ENCODE results near the gene SMURF2.

Gene SMURF2

GRCh38 chr17:64533784-64534183 is 128.3 kb downstream of the SMURF2 start:
- no peak for DNase-seq

GRCh38 chr17:64532409-64532808 is 129.7 kb downstream of the SMURF2 start:
- DNase-seq: no peak

GRCh38 chr17:64531955-64532371 is 130.1 kb downstream of the SMURF2 start:
- DNase-seq: no peak

GRCh38 chr17:64529221-64529620 is 132.9 kb downstream of the SMURF2 start:
- DNase-seq: no peak

- no peak for DNase-seq
These were observed 134.2 kb downstream of the SMURF2 start for GRCh38 chr17:64527914-64528313.

GRCh38 chr17:64520359-64520758 is 141.7 kb downstream of the SMURF2 start:
- no peak for DNase-seq

GRCh38 chr17:64519601-64520000 is 142.5 kb downstream of the SMURF2 start:
- DNase-seq: no peak

GRCh38 chr17:64515829-64516228 is 146.3 kb downstream of the SMURF2 start:
- no peak for DNase-seq

GRCh38 chr17:64515419-64515818 is 146.7 kb downstream of the SMURF2 start:
- DNase-seq: no peak

GRCh38 chr17:64509179-64509578 is 152.9 kb downstream of the SMURF2 start:
- DNase-seq: no peak

GRCh38 chr17:64508683-64509082 is 153.4 kb downstream of the SMURF2 start:
- DNase-seq: no peak

GRCh38 chr17:64507413-64507782 is 154.7 kb downstream of the SMURF2 start:
- DNase-seq: peak; percentile 32

GRCh38 chr17:64506576-64507412 is 155.3 kb downstream of the SMURF2 start, which contains the start of gene CEP95:
CEP95 (plus strand) TSS chr17:64506977; CDS start chr17:64507098, 121 bp downstream.
- peak; percentile 99 for DNase-seq

- peak; percentile 99 for DNase-seq
These were observed 155.9 kb downstream of the SMURF2 start, which contains the start of gene DDX5 for GRCh38 chr17:64506201-64506575. DDX5 (minus strand) TSS chr17:64506289; CDS start chr17:64506119, 170 bp downstream.

- peak; percentile 81 for DNase-seq
These were observed 156.5 kb downstream of the SMURF2 start for GRCh38 chr17:64505340-64506200.

- no peak for DNase-seq
These were observed 157.3 kb downstream of the SMURF2 start for GRCh38 chr17:64504769-64505339.

GRCh38 chr17:64503821-64504768 is 158.0 kb downstream of the SMURF2 start:
- DNase-seq: no peak

GRCh38 chr17:64503341-64503740 is 158.8 kb downstream of the SMURF2 start:
- DNase-seq: no peak

- no peak for DNase-seq
These were observed 159.3 kb downstream of the SMURF2 start for GRCh38 chr17:64502809-64503208.

GRCh38 chr17:64502021-64502420 is 160.1 kb downstream of the SMURF2 start:
- DNase-seq: no peak

- DNase-seq: no peak
These were observed 161.0 kb downstream of the SMURF2 start for GRCh38 chr17:64500862-64501765.

All from NCI-H510A (cell line).